Fibroblast of lung (primary cell): ENCODE data around the gene MBNL2. TPM values are rescaled to one million over a fixed set of nuclear protein-coding genes. Genes with fewer than 3 reads are reported as not detected.

ENCODE experiments used
- DNase-seq, 2 donors: peaks; one replicate each; pipeline versions ENCODE4 v3.0.0 to v3.0.0-alpha.2; 2010; ENCODE audit warnings: low read depth in 2 of 2
- H2AFZ ChIP-seq: 2 replicates; pipeline ENCODE4 v1.5.1; 2012; ENCODE audit warnings: low read length, control low read depth, inconsistent platforms
- H3K27ac ChIP-seq: 2 replicates; pipeline ENCODE4 v1.5.1; 2011; ENCODE audit warnings: low read length, control low read depth; ENCODE audit not compliant: insufficient read depth
- H3K27me3 ChIP-seq: 2 replicates; pipeline ENCODE4 v1.5.1; 2011; ENCODE audit warnings: mild to moderate bottlenecking, low read length; ENCODE audit not compliant: control insufficient read depth, insufficient read depth
- H3K36me3 ChIP-seq: 2 replicates; pipeline ENCODE4 v1.5.1; 2011; ENCODE audit warnings: low read length; ENCODE audit not compliant: control insufficient read depth, insufficient read depth
- H3K4me1 ChIP-seq: 2 replicates; pipeline ENCODE4 v1.5.1; 2011; ENCODE audit warnings: low read length; ENCODE audit not compliant: control insufficient read depth, insufficient read depth; ENCODE audit errors: extremely low read depth
- H3K4me2 ChIP-seq: 2 replicates; pipeline ENCODE4 v1.5.1; 2011; ENCODE audit warnings: low read length, control low read depth; ENCODE audit not compliant: insufficient read depth; ENCODE audit errors: extremely low read depth
- H3K4me3 ChIP-seq, 4 experiments: fragments of 200-600 bp in 1 of 4; sonication (generic) in 1 of 4; replicated peaks in 1 of 4; 2 replicates each; pipeline ENCODE4 v1.5.1; 2011 to 2016; ENCODE audit warnings: low read length in 4 of 4, low read depth in 3 of 4, mild to moderate bottlenecking in 3 of 4, control low read depth in 2 of 4, inconsistent platforms in 1 of 4, mixed read lengths in 1 of 4; ENCODE audit not compliant: insufficient read depth in 1 of 4; ENCODE audit errors: control extremely low read depth in 1 of 4
- H3K79me2 ChIP-seq: 2 replicates; pipeline ENCODE4 v1.5.1; 2012; ENCODE audit warnings: mild to moderate bottlenecking, low read length, inconsistent platforms; ENCODE audit not compliant: control insufficient read depth, insufficient read depth
- H3K9ac ChIP-seq: 2 replicates; pipeline ENCODE4 v1.5.1; 2011; ENCODE audit warnings: mild to moderate bottlenecking, low read length, control low read depth; ENCODE audit not compliant: insufficient read depth
- H3K9me3 ChIP-seq: 2 replicates; pipeline ENCODE4 v1.5.1; 2012; ENCODE audit warnings: low read depth, low read length; ENCODE audit not compliant: control insufficient read depth, insufficient read depth
- H4K20me1 ChIP-seq: 2 replicates; pipeline ENCODE4 v1.5.1; 2011; ENCODE audit warnings: low read length; ENCODE audit not compliant: control insufficient read depth, insufficient read depth; ENCODE audit errors: extremely low read depth
- EZH2 ChIP-seq: IDR thresholded peaks from 2 replicates; pipeline ENCODE4 v1.5.1; 2012; ENCODE audit warnings: low read length, control low read depth, mild to moderate bottlenecking; ENCODE audit errors: missing control alignments
- polyA plus RNA-seq, 2 donors: library from polyadenylated mRNA; depleted of rRNA in 1 of 2; stranded (reverse) in 1 of 2; unstranded in 1 of 2; fragments of >200 nt; gene quantifications; 2 replicates each; pipeline ENCODE4 v1.2.1, GENCODE V29; 2011 to 2012; ENCODE audit warnings: missing spikeins in 1 of 2
- total RNA-seq: library from RNA; depleted of rRNA; stranded (reverse); fragments of >200 nt; gene quantifications from 2 replicates; pipeline ENCODE4 v1.2.1, GENCODE V29; 2014
- TF ChIP-seq, protein P1 (sequence below), 2 donors: IDR thresholded peaks in 1 of 2; conservative IDR thresholded peaks in 1 of 2; 1 replicate in 1 of 2; 2 replicates in 1 of 2; pipeline ENCODE4 v1.5.1; 2011 to 2012; ENCODE audit warnings: low read length in 2 of 2, control low read depth in 1 of 2, inconsistent platforms in 1 of 2, low read depth in 1 of 2, mild to moderate bottlenecking in 1 of 2

MBNL2 gene
- total and polyA plus RNA-seq, 2 donors (not counting 1 experiment from before 2014, with no cell fraction given) = 48.9 to 61.1 TPM

DNA sequence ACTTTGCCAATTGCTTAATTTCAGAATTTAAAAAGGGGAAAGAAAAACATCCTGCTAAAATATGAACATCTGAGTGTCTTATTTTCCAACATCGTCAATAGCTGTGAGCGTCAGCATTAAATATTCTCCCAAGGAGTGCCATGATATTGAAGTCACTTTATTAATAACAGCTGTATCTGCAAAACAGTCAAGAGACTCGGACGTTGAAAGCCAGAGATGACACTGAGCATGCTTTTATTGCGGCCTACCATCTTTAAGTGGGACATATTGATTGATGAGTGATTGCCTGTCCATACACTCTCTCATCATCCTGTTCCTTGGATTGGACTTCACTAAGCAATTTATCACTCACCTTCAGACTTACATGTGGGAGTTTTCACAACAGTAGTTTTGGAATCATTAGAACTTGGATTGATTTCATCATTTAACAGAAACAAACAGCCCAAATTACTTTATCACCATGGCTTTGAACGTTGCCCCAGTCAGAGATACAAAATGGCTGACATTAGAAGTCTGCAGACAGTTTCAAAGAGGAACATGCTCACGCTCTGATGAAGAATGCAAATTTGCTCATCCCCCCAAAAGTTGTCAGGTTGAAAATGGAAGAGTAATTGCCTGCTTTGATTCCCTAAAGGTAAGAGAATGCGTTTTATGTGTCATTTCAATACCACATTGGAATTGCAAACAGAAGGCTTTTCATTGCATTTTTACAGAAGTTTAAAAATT, 53.8 kb downstream of the MBNL2 start:
- Histone ChIP-seq H3K9ac (no peak overlapping the region), H2AFZ (no peak overlapping the region), H3K4me1 (peaks cover 21% of the 10 kb centered on the region), H3K4me3 (no peak overlapping the region), H3K27ac (no peak overlapping the region), H3K4me2 (no peak overlapping the region), H3K79me2 (peaks cover 46% of the 10 kb centered on the region), H3K9me3 (no peaks in the 10 kb centered on the region), H3K27me3 (no peaks in the 10 kb centered on the region), H4K20me1 (no peaks in the 10 kb centered on the region), H3K36me3 (no peaks in the 10 kb centered on the region)
- no peak for TF ChIP-seq EZH2
- TF ChIP-seq, protein P1, sequence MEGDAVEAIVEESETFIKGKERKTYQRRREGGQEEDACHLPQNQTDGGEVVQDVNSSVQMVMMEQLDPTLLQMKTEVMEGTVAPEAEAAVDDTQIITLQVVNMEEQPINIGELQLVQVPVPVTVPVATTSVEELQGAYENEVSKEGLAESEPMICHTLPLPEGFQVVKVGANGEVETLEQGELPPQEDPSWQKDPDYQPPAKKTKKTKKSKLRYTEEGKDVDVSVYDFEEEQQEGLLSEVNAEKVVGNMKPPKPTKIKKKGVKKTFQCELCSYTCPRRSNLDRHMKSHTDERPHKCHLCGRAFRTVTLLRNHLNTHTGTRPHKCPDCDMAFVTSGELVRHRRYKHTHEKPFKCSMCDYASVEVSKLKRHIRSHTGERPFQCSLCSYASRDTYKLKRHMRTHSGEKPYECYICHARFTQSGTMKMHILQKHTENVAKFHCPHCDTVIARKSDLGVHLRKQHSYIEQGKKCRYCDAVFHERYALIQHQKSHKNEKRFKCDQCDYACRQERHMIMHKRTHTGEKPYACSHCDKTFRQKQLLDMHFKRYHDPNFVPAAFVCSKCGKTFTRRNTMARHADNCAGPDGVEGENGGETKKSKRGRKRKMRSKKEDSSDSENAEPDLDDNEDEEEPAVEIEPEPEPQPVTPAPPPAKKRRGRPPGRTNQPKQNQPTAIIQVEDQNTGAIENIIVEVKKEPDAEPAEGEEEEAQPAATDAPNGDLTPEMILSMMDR (conservative IDR thresholded peaks at IDR 0.05 in 1 of 2, IDR thresholded peaks at IDR 0.05 in 1 of 2; ENCODE audit: low read depth in 1 of 2, low read length in 2 of 2) = no peak
- no peak for DNase-seq

DNA sequence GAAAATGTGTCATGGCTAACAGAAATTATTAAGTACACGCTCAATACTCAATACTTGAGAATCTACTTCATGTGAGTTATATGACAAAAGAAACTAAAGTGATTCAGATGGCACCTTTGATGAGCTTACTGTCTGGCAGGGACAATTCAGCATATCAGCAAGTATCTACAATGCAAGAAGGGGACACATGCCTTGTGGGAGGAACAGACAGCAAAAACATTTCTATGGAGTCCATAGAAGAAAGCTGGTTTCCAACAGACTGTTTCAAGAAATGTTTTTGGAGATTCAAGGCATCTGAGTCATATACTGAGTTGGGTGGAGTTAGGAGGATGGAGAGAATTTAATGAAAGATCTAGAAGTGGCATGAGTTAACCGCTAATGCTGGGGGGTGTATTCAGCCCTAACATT, 54.7 kb downstream of the MBNL2 start:
- H3K36me3 ChIP-seq = no peaks in the 10 kb centered on the region
- H2AFZ ChIP-seq = no peak overlapping the region
- peak overlapping the region; percentile 46 for H3K4me2 ChIP-seq
- peaks cover 21% of the 10 kb centered on the region for H3K4me1 ChIP-seq
- no peaks in the 10 kb centered on the region for H3K9me3 ChIP-seq
- H3K9ac ChIP-seq = no peak overlapping the region
- H3K27ac ChIP-seq = no peak overlapping the region
- H3K79me2 ChIP-seq = peaks cover 51% of the 10 kb centered on the region
- no peaks in the 10 kb centered on the region for H3K27me3 ChIP-seq
- peak; percentile 50 to 68 for DNase-seq
- H4K20me1 ChIP-seq = no peaks in the 10 kb centered on the region
- no peak overlapping the region for H3K4me3 ChIP-seq
- no peak for TF ChIP-seq EZH2
- TF ChIP-seq, protein P1 (conservative IDR thresholded peaks at IDR 0.05 in 1 of 2, IDR thresholded peaks at IDR 0.05 in 1 of 2; ENCODE audit: low read depth in 1 of 2, low read length in 2 of 2) = no peak

DNA sequence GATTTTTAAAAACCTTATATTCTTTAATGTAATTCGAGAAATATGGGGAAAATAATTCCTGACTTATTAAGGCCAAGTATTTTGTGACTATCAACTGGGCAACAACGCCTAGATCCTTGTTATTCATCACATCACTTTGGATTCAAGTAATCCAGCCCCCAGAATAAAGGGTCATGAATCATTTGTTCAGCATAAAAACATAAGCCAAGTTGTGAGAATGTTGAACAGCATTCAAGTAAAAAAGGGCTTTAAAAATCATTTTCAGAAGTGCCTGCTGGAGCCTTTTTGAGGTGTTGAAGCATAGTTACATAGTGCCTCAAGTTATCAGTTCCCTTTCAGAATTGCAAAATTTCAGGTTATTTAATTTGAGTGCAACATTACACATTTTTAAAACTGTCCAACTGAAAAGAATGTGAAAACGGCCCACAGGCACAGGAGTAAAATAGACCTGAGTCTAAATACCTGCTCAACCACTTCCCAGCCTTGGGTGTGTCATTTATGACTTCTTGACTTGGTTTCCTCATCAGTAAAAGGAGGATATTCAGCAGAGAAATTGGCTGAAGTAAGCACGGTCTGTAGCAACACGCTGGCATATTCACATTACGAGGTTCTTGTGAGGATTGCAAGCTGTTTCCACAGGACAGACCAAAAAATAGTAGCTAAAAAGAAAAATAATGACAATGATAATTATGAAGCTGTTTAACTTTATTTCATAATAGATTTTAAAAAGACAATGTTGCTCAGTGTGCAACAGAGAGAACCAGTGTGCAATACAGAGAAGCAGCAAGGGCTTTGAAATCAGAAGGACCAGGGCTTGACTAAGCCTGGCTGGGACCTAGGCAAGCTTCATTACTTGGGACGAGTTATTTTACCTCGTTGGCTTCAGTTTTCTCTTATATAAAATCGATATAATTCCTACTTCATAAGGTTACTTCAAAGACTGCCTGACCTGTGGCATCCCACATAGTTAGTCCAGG, 56.6 kb downstream of the MBNL2 start:
- peak overlapping the region; percentile 25 for H3K4me2 ChIP-seq
- no peaks in the 10 kb centered on the region for H3K36me3 ChIP-seq
- DNase-seq = peak; percentile 58 to 67

More for the DNA sequence above, 56.6 kb downstream of the MBNL2 start:
- H4K20me1 ChIP-seq = no peaks in the 10 kb centered on the region
- peaks cover 59% of the 10 kb centered on the region for H3K79me2 ChIP-seq
- peak overlapping the region; percentile 9 for H3K27ac ChIP-seq
- H3K9me3 ChIP-seq = no peaks in the 10 kb centered on the region
- no peaks in the 10 kb centered on the region for H3K27me3 ChIP-seq
- TF ChIP-seq, protein P1 (conservative IDR thresholded peaks at IDR 0.05 in 1 of 2, IDR thresholded peaks at IDR 0.05 in 1 of 2; ENCODE audit: low read depth in 1 of 2, low read length in 2 of 2) = no peak
- no peak for TF ChIP-seq EZH2
- no peak overlapping the region for H2AFZ ChIP-seq
- H3K4me1 ChIP-seq = peaks cover 17% of the 10 kb centered on the region
- no peak overlapping the region for H3K4me3 ChIP-seq
- no peak overlapping the region for H3K9ac ChIP-seq
